Measurements from ENCODE around the gene DHX58.

Gene DHX58

DNA sequence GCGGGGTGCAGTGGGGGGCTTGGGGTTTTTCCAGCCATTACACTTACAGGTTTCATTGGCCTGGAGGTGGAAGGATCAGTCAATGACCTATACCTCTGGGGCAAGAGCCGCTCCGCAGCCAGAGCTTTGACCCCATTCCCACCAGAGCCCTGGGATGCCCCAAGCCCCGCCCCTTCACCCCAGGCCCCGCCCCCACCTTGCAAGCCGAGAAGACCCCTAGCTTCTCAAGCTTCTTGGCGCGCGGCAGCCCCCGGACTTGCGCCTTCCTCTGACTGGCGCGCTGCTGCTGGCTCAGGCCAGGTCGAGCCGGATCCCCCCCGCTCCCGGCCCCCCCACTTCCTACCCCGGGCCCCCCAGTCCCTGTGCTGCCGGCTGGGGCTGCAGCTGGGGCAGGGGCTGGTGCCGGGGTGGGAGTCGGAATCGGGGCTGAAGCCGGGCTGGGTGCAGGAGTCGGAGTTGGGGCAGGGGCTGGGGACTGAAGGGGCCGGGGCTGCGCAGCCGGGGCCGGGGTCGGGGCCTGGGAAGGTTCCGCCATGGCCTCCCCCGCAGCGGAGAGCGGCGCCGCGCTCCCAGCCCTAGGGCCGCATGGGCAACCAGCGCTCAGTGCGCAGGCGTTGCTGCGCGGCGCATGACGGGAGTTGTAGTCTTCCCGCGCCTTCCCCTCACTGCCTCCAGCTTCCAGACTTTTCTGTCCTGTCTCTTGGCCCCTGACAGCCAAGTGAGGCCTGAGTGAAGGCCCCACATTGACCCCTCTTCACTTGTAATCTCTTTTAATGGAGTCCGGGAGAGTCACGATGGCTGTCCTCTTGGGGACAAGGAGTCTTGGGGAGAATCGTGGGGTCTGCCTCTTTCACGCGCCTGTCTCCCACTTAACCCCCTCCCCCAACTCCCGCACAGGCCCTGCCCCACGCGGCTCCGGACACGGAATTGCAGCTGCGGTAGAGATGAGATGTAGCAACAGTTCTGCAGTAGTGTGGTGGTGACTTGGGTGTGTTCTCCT lies 8.6 kb upstream of the DHX58 start, which contains the start of gene KAT2A:
KAT2A (minus strand) TSS at position 598 of the 1,000 bp plus-strand sequence; CDS start at position 535, 63 bp downstream.
- peak; percentile 86 for DNase-seq
- peak within 1 kb of the TSS; percentile 77 for H3K4me3 Mint-ChIP-seq
- H3K36me3 Mint-ChIP-seq (ENCODE audit: low read depth) = peaks cover 77% of the 10 kb centered on the region
- H3K9me3 Mint-ChIP-seq = no peaks in the 10 kb centered on the region
- H3K27me3 Mint-ChIP-seq = no peaks in the 10 kb centered on the region
- peaks cover 34% of the 10 kb centered on the region for H3K4me1 Mint-ChIP-seq (ENCODE audit: low read depth)
- peak within 1 kb of the TSS; percentile 89 for H3K27ac Mint-ChIP-seq

DNA sequence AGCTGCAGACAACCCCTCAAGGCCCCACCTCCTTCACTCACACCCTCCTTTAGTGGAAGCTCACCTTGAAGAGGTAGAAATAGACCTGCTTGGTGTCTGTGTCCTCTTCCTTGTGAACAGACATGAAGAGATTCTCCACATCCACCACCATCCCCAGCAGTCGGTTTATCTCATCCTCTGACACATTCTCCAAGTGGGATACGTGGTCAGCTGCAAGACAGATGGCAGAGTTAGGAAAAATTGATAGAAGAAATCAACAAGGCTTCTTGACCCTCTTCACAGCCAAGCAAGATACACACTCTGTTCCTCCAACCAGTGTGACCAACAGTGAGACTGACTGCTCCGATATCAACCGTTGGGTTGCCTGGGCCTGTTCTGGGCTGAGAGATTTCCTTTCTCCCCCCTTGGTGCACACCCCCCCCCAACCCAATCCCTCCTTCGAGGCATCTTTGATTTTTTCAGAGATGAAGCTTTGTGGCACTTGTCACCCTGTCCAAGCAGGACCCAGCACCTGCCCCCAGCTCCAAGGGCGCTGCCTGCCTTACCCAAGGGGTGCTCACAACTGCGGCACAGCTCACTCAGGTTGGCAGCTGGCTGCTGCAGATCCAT lies 7.8 kb upstream of the DHX58 start:
- no peak for DNase-seq
- Mint-ChIP-seq H3K4me1 (ENCODE audit: low read depth) (peaks cover 35% of the 10 kb centered on the region), H3K9me3 (no peaks in the 10 kb centered on the region), H3K27me3 (no peaks in the 10 kb centered on the region), H3K36me3 (ENCODE audit: low read depth) (peaks cover 77% of the 10 kb centered on the region), H3K4me3 (peak overlapping the region; percentile 77), H3K27ac (peak overlapping the region; percentile 89)

GRCh38 chr17:42119301-42119700 lies 6.8 kb upstream of the DHX58 start:
- DNase-seq = no peak
- no peaks in the 10 kb centered on the region for H3K27me3 Mint-ChIP-seq
- peak overlapping the region; percentile 89 for H3K27ac Mint-ChIP-seq
- peaks cover 35% of the 10 kb centered on the region for H3K4me1 Mint-ChIP-seq (ENCODE audit: low read depth)
- H3K4me3 Mint-ChIP-seq = peak overlapping the region; percentile 77
- H3K9me3 Mint-ChIP-seq = no peaks in the 10 kb centered on the region
- peaks cover 76% of the 10 kb centered on the region for H3K36me3 Mint-ChIP-seq (ENCODE audit: low read depth)

DNA sequence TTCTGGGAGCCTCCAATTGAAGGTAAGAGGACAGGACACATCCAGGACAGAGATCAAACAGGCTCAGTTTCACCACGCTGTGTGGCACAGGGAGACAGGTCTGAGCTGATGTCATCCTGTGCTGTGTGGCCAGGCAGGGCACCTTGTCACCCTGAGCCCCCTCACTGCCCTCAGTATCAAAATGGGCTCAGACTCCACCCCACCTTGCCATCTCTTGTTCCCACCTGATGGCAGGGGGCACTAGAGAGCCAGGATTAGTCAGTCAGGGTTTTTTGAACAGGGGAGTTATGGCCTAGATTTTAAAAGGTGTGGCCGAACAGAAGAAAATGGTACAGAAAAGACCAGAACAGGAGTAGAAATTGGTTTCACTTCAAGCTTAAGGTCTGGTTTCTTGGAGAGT lies 6.0 kb upstream of the DHX58 start:
- Mint-ChIP-seq H3K4me1 (ENCODE audit: low read depth) (peaks cover 36% of the 10 kb centered on the region), H3K27ac (peak overlapping the region; percentile 44), H3K27me3 (no peaks in the 10 kb centered on the region), H3K9me3 (no peaks in the 10 kb centered on the region), H3K36me3 (ENCODE audit: low read depth) (peaks cover 80% of the 10 kb centered on the region), H3K4me3 (peak overlapping the region; percentile 44)
- DNase-seq = no peak

DNA sequence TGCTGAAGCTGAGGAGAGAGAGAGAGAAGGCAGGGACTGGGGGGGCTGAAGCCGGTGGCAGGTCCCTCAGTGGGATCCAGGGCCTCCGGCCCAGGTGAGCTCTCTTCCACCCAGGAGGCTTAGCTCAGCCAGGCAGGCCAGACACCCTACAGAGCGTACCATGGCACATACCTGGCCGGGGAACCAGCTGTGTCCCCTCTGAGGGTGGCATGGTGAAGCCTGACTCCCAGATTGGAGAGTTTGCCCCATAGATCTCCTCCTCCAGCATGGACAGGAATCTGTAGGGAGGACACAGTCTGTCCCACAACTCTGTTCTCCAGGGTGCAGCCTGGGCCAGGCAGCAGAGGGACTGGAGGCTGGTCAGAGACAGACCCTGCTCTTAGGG lies 5.6 kb upstream of the DHX58 start:
- H3K9me3 Mint-ChIP-seq = no peaks in the 10 kb centered on the region
- H3K36me3 Mint-ChIP-seq (ENCODE audit: low read depth) = peaks cover 81% of the 10 kb centered on the region
- no peaks in the 10 kb centered on the region for H3K27me3 Mint-ChIP-seq
- H3K27ac Mint-ChIP-seq = peak overlapping the region; percentile 44
- H3K4me3 Mint-ChIP-seq = no peak overlapping the region
- no peak for DNase-seq
- H3K4me1 Mint-ChIP-seq (ENCODE audit: low read depth) = peaks cover 37% of the 10 kb centered on the region

GRCh38 chr17:42117397-42118125 lies 5.0 kb upstream of the DHX58 start:
- no peak for DNase-seq
- no peaks in the 10 kb centered on the region for H3K9me3 Mint-ChIP-seq
- H3K4me3 Mint-ChIP-seq = no peak overlapping the region
- H3K27me3 Mint-ChIP-seq = no peaks in the 10 kb centered on the region
- no peak overlapping the region for H3K27ac Mint-ChIP-seq
- H3K4me1 Mint-ChIP-seq (ENCODE audit: low read depth) = peaks cover 43% of the 10 kb centered on the region
- peaks cover 81% of the 10 kb centered on the region for H3K36me3 Mint-ChIP-seq (ENCODE audit: low read depth)

DNA sequence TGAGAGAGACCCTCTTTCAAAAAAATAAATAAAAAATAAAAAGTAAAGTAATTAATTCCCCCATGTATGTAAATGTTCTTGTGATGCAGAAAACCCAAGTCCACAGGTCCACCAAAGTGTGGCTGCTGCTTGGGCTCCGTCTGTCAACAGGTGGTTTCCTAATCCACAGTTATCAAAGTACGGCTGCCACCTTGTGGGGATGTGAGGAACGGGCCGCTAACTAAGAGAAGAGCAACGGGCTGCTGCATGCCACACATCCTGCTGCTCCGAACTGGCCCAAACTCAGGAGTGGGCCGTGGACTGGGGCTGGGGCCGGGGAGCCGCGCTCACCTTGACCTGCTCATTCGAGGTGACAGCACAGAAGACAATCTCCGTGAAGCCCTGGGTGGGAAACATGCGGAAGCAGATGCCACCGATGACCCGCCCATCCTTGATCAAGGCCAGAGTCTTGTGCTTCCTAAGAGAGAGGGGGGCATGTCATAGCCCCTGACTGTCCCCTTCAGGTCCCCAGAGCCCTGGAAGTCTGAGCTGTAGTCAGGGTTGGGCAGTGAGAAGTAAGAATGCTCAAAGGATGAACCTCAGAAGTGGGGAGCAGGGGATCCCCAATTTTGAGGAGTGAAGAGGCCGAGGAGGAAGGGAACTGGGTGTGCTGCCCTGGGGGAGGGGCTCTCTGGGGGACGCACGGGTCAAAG lies 4.3 kb upstream of the DHX58 start:
- H3K9me3 Mint-ChIP-seq = no peaks in the 10 kb centered on the region
- H3K4me3 Mint-ChIP-seq = no peak overlapping the region
- peak overlapping the region; percentile 7 for H3K27ac Mint-ChIP-seq
- H3K4me1 Mint-ChIP-seq (ENCODE audit: low read depth) = peaks cover 49% of the 10 kb centered on the region
- no peaks in the 10 kb centered on the region for H3K27me3 Mint-ChIP-seq
- H3K36me3 Mint-ChIP-seq (ENCODE audit: low read depth) = peaks cover 74% of the 10 kb centered on the region
- peak; percentile 84 for DNase-seq

DNA sequence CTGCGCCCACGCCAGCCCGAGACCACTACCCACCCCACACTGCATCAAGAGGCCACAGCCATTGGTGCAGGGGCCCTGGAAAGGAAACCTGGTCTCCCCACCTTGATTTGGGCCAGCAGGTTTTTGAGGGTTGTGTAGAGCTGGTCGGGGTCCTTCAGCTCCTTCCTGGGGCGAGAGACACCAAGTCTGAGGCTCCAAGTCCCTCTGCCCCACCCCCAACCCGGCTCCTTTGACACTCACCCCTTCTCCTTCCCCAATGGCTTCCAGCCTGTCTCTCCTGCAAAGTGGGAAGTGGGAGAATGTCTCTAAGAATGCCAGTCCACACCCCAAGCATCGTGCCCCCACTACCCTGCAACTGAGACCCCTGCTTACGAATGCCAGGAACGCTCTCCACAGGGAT lies 1.6 kb upstream of the DHX58 start:
- Mint-ChIP-seq H3K9me3 (no peaks in the 10 kb centered on the region), H3K4me3 (no peak overlapping the region), H3K4me1 (ENCODE audit: low read depth) (peaks cover 49% of the 10 kb centered on the region), H3K27me3 (no peaks in the 10 kb centered on the region), H3K36me3 (ENCODE audit: low read depth) (peaks cover 59% of the 10 kb centered on the region), H3K27ac (no peak overlapping the region)
- no peak for DNase-seq

DNA sequence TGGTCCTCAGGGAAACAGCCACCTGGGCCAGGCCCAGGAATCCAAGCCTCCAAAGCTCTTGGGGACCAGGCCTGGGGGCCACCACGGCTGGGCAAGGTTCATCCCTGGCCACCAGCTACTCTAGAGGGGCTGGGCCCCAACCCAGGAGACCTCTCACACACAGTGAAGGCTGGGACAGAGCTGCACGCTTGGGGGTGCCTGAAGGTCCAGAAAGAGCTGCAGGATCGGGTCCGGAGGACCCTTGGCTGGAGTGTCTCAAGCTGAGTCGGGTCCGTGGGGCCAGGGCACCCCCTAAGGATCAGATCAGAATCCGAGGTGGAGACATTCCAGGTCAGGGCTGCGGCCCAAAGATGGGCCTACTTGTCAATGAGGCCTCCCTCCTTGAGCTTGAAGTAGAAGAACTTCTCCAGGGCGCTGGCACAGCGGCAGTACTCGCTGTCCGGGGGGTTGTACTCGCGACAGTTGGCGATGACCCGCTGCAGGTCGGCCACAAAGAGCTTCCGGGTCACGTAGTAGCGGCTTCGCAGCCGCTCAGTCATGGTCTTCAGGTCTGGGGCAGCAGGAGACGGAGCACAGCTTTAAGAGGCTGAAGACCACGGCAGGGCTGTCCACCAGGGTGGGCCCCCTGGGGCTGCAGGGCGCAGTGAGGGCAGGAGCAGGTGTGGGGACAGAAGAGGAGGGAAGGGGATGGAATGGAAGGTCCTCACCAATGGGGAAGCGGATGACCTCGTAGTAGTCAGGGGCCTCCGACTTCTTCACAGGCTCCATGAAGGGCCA lies 967 bp upstream of the DHX58 start:
- no peak overlapping the region for H3K4me3 Mint-ChIP-seq
- peaks cover 52% of the 10 kb centered on the region for H3K36me3 Mint-ChIP-seq (ENCODE audit: low read depth)
- no peaks in the 10 kb centered on the region for H3K27me3 Mint-ChIP-seq
- H3K9me3 Mint-ChIP-seq = no peaks in the 10 kb centered on the region
- no peak for DNase-seq
- H3K27ac Mint-ChIP-seq = peak overlapping the region; percentile 96
- peaks cover 43% of the 10 kb centered on the region for H3K4me1 Mint-ChIP-seq (ENCODE audit: low read depth)

DNA sequence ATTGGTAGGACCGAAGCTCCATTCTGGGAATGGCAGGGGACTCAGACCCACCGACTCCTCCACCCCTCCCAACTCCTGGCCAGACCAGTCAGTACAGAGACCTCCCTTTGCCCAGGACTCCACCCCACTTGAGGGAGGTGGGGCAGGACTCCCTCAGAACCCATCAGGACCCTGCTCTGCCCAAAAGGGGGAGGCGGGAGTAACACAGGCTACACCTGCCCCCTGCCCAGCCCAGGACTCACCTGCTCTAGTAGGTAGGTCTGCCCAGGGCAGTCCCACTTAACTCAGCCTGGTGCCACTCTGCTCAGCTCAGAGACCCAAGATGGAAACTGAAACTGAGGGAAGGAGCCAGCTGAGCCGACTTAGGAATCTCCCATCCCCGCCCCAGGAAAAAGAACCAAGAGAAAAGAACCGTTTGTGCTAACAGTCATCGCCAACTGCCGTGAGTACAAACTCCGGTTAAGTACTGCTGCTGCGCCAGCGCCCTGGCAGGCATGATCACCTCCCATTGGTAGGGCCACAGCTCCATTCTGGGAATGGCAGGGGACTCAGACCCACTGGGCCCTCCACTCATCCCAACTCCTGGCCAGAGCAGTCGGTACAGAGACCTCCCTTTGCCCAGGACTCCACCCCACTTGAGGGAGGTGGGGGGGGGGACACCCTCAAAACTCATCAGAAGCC lies 503 bp downstream of the DHX58 start:
- Mint-ChIP-seq H3K27ac (peak overlapping the region; percentile 96), H3K27me3 (no peaks in the 10 kb centered on the region), H3K36me3 (ENCODE audit: low read depth) (peaks cover 37% of the 10 kb centered on the region), H3K4me1 (ENCODE audit: low read depth) (peaks cover 48% of the 10 kb centered on the region), H3K9me3 (no peaks in the 10 kb centered on the region), H3K4me3 (peak overlapping the region; percentile 70)
- no peak for DNase-seq

DNA sequence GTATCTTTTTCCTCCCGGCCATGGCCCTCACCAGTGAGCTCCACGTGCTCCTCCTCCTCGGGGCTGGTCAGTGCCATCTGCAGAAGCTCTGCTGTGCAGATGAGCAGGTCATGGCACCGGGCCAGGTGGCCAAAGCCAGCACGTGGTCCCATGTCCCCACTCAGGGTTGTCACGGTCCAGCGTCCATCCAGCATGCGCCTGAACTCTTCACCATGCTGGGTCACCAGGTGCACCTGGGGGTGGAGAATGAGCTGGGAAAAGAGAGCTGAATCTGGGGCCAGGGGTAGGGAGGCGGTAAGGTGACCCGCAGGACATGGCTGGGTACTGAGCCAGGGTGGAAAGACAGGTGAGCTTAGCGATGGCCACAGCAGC lies 1.3 kb downstream of the DHX58 start:
- Mint-ChIP-seq H3K4me3 (no peak overlapping the region), H3K27me3 (no peaks in the 10 kb centered on the region), H3K36me3 (ENCODE audit: low read depth) (peaks cover 30% of the 10 kb centered on the region), H3K27ac (peak overlapping the region; percentile 35), H3K9me3 (no peaks in the 10 kb centered on the region), H3K4me1 (ENCODE audit: low read depth) (peaks cover 46% of the 10 kb centered on the region)
- no peak for DNase-seq

GRCh38 chr17:42110301-42111264 lies 1.9 kb downstream of the DHX58 start:
- no peak for DNase-seq
- H3K27me3 Mint-ChIP-seq = no peaks in the 10 kb centered on the region
- peak overlapping the region; percentile 62 for H3K27ac Mint-ChIP-seq
- H3K4me3 Mint-ChIP-seq = no peak overlapping the region
- H3K9me3 Mint-ChIP-seq = no peaks in the 10 kb centered on the region
- H3K36me3 Mint-ChIP-seq (ENCODE audit: low read depth) = peaks cover 23% of the 10 kb centered on the region
- peaks cover 45% of the 10 kb centered on the region for H3K4me1 Mint-ChIP-seq (ENCODE audit: low read depth)

Measured in activated T-cell treated with anti-CD3 and anti-CD28 coated beads, Interleukin-2, amount 50 U/mL, for 24 hours (primary cell).